GM12873 (cell line): ENCODE results near the gene CERS3.

Experiments used
- TF ChIP-seq, protein P1 (sequence below): IDR thresholded peaks from 2 replicates; pipeline ENCODE4 v1.5.1; 2012; ENCODE audit warnings: low read depth, mild to moderate bottlenecking, moderate library complexity, low read length, control low read depth; ENCODE audit not compliant: insufficient read depth; ENCODE audit errors: missing control alignments

Gene CERS3

DNA sequence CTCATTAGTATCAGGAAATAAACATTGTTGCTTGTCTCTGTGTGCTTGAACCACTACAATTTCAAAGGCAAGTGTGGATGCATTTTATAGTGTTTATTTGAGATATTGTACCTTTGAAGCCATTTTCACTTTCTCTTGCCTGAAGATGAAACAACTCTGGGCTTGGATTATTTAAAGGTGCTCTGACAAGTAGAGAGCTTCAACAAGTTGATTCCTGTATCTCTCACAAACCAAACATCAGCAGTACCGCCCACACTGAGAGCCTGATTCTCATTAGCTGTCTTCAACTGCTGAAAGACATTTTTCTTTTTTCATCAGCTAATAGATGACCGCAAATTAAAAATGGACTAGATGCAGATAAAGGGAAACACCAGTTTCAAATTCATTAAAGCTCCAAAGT lies 806 bp upstream of the CERS3 start:
- TF ChIP-seq, protein P1, sequence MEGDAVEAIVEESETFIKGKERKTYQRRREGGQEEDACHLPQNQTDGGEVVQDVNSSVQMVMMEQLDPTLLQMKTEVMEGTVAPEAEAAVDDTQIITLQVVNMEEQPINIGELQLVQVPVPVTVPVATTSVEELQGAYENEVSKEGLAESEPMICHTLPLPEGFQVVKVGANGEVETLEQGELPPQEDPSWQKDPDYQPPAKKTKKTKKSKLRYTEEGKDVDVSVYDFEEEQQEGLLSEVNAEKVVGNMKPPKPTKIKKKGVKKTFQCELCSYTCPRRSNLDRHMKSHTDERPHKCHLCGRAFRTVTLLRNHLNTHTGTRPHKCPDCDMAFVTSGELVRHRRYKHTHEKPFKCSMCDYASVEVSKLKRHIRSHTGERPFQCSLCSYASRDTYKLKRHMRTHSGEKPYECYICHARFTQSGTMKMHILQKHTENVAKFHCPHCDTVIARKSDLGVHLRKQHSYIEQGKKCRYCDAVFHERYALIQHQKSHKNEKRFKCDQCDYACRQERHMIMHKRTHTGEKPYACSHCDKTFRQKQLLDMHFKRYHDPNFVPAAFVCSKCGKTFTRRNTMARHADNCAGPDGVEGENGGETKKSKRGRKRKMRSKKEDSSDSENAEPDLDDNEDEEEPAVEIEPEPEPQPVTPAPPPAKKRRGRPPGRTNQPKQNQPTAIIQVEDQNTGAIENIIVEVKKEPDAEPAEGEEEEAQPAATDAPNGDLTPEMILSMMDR = no peak

GRCh38 chr15:100526027-100526481 lies 2.7 kb downstream of the CERS3 start:
- TF ChIP-seq, protein P1 = peak; percentile 5

- TF ChIP-seq, protein P1 = no peak
Measured at GRCh38 chr15:100525436-100525835, 3.3 kb downstream of the CERS3 start.

- TF ChIP-seq, protein P1 = no peak
Measured at GRCh38 chr15:100524326-100524725, 4.4 kb downstream of the CERS3 start.

GRCh38 chr15:100521907-100522306 lies 6.8 kb downstream of the CERS3 start:
- TF ChIP-seq, protein P1 = no peak

GRCh38 chr15:100520132-100520921 lies 8.4 kb downstream of the CERS3 start:
- TF ChIP-seq, protein P1 = no peak

DNA sequence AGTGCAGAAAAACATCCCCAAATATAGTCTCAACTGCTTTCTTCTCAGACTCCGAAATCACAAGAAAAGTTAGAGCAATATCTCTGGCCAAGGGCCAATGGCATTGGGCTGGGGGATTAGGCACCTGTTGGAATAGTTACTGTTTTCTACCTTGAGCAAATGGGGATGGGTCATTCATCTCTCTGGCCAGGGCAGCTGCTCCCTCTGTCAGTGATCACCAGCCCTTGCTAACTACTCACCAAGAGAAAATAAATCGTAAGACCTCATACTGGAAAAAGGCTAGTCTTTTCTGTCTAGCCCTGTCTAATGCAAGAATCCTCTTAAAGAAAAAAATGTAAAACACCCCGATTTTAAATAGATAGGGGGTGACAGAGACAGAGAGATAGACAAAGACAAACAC lies 10.9 kb downstream of the CERS3 start:
- TF ChIP-seq, protein P1 = no peak
